Brain microvascular endothelial cell (primary cell): Measurements from ENCODE around the gene STX17.
"Not testable (repeated sequence)": the region's sequence is repeated elsewhere in the genome, so short reads cannot be mapped to it uniquely, and the experiment has no call there.

Experiments
- DNase-seq: peaks from one replicate; pipeline ENCODE4 v3.0.0-alpha.2; 2020
- H3K27ac ChIP-seq: fragments of 250-450 bp; sonication (Bioruptor Pico); 2 replicates; pipeline ENCODE4 v1.5.1; 2020; ENCODE audit warnings: mild to moderate bottlenecking, moderate library complexity
- H3K27me3 ChIP-seq: fragments of 250-450 bp; sonication (Bioruptor Pico); replicated peaks from 2 replicates; pipeline ENCODE4 v1.5.1; 2020; ENCODE audit warnings: mild to moderate bottlenecking
- H3K36me3 ChIP-seq: fragments of 250-450 bp; sonication (Bioruptor Pico); replicated peaks from 2 replicates; pipeline ENCODE4 v1.5.1; 2020; ENCODE audit warnings: mild to moderate bottlenecking
- H3K4me3 ChIP-seq: 2 replicates; pipeline ENCODE4 v1.5.1; 2011; ENCODE audit warnings: low read depth, mild to moderate bottlenecking, control low read depth, low read length, moderate library complexity
- in situ Hi-C: cut with HindIII; loops from 2 replicates; pipeline ENCODE4 v1.10.0; 2017; ENCODE audit warnings: low sequenced_read_pairs, low pct_ligation_motif_present
- TF ChIP-seq, protein P1 (sequence below): IDR thresholded peaks from 2 replicates; pipeline ENCODE4 v1.5.1; 2011; ENCODE audit warnings: low read depth, mild to moderate bottlenecking, moderate library complexity, low read length, control low read depth, inconsistent platforms; ENCODE audit errors: missing control alignments

STX17 gene

DNA sequence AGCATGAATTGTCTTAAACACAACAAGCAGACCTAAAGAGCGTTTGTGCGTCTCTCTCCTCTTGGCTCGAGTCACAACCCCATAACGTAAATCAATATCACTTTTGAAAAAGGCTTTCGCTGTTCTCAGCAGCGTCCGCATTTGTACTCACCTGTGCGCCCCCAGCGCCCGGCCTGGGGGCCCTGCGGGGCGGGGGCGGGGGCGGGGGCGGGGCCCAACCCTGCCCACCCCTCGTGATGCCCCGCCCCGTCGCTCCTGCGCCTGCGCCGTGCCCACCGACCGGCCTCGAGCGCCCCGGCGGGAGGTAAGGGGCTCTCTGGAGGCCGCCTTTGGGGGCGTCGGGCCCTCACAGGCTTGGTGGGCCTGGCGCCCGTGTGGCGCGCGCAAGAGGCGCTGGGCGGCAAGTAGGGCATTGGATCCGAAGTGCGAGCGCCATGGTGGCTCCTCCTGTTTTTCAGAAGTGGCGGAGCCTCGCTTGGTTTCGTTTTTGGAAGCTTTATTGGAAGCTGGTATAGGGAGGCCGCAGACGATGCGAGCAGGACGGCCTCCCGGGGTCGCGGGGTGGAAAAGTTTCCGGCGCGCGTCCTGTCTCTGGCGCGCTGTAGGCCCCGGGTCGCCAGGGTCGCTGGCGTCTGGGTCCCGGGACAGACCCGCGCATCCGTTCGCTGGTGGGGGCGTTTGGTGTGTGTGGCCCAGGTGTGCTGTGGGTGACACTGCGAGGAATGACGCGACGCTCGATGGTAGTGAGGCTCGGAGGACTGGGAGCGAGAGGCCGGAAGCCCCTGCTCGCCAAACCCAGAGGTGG, at the start of gene STX17:
STX17 (plus strand) TSS at position 252 of the 805 bp plus-strand sequence. CDS start 8,586 bp downstream, outside the sequence.
- Histone ChIP-seq H3K27me3 (no peaks in the 10 kb centered on the region), H3K27ac (peak within 1 kb of the TSS; percentile 91), H3K36me3 (no peaks in the 10 kb centered on the region), H3K4me3 (peak within 1 kb of the TSS; percentile 91)
- in situ Hi-C loops = no loop called here
- TF ChIP-seq, protein P1, sequence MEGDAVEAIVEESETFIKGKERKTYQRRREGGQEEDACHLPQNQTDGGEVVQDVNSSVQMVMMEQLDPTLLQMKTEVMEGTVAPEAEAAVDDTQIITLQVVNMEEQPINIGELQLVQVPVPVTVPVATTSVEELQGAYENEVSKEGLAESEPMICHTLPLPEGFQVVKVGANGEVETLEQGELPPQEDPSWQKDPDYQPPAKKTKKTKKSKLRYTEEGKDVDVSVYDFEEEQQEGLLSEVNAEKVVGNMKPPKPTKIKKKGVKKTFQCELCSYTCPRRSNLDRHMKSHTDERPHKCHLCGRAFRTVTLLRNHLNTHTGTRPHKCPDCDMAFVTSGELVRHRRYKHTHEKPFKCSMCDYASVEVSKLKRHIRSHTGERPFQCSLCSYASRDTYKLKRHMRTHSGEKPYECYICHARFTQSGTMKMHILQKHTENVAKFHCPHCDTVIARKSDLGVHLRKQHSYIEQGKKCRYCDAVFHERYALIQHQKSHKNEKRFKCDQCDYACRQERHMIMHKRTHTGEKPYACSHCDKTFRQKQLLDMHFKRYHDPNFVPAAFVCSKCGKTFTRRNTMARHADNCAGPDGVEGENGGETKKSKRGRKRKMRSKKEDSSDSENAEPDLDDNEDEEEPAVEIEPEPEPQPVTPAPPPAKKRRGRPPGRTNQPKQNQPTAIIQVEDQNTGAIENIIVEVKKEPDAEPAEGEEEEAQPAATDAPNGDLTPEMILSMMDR = no peak
- DNase-seq = peak; percentile 65

DNA sequence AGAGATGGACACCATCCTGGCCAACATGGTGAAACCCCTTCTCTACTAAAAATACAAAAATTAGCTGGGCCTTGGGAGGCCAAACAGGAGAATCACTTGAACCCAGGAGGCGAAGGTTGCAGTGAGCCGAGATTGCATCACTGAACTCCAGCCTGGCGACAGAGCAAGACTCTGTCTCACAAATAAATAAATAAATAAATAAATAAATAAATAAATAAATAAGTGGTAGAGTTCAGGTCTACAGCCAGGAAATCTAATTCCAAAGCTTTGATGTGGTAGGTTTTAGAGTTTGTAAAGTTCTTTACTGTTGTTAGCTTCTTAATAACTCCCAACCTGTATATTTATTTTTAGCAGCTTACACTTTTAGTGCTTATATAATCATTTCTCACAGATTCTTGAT, 48.9 kb upstream of the STX17 start:
- DNase-seq, H3K4me3 ChIP-seq, H3K36me3 ChIP-seq, in situ Hi-C loops, H3K27me3 ChIP-seq, H3K27ac ChIP-seq: not testable (repeated sequence)

DNA sequence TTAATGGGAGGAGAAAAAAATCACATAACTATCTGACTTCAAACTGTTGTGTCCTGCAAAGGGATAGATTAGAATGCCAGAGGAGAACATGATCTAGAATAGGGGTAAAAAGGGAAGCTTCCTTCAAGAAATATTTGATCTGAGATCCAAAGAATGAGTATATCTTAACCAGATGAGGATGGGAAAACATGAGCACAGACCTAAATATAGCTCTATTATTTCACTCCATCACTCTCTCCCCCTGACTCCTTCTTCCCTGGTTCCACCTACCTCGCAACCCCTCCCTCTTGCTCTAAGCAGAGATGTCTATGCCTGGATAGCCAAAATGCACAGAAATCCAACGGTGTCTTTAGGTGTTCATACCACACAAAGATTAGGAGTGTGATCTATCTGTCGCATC, 48.4 kb upstream of the STX17 start:
- no peaks in the 10 kb centered on the region for H3K36me3 ChIP-seq
- H3K27me3 ChIP-seq = no peaks in the 10 kb centered on the region
- in situ Hi-C loops = no loop called here
- no peak for DNase-seq
- H3K4me3 ChIP-seq = no peak overlapping the region
- TF ChIP-seq, protein P1 = no peak
- H3K27ac ChIP-seq = no peak overlapping the region

DNA sequence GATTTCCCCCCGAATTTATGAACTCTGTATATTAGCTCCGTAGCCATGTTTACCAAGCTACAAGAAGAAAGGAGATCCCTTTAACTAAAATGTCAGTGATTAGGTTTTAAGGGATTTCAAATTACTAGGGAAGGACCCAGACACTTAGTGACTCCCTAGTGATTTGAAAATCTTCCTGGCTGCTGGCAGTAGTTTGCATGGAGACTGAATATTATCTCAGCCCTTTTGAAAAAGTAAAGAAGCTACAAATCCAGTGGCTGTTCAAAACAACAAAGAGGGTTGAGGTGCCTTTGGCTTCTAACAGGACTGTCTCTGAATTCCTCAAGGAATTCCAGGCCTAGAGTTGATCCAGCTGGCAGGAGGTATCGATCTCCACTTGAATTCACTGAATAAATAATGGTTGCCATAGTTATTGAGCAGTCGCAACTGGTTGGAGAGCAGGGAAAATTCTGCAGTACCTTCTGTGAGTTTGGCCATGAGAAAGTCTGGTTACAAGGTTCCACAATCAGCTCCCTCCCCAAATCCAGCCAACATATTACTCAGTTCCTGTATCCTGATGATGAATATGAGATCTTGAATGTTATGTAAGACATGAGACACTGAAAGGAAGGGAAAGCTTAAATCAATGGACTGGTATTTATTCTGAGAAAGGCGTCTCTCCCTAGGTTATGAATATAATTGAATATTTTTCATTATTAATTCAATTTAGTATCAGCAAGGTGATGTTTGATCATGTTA, 47.0 kb upstream of the STX17 start:
- no peak for DNase-seq
- H3K27me3 ChIP-seq = no peaks in the 10 kb centered on the region
- no peaks in the 10 kb centered on the region for H3K36me3 ChIP-seq
- in situ Hi-C loops = no loop called here
- H3K4me3 ChIP-seq = no peak overlapping the region
- TF ChIP-seq, protein P1 = no peak
- H3K27ac ChIP-seq = no peak overlapping the region

DNA sequence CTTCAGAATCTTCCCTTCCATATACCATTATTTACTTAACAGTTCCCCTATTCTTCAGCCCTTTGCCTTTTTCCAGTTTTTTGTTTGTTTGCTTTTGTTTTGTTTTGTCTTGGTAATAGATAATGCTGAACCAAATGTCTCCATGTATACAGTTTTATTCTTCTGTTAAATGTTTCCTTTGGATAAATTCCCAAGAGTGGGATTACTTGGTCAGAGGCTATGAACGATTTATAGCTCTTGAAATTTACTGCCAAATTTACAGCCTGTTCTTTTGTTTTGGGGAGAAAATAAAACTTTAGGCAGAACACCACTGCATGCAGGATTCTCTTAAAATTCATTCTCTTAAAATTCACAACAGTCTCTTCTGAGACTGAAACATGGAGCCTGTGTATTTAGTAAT, 46.2 kb upstream of the STX17 start:
- DNase-seq = no peak
- Histone ChIP-seq H3K27ac (no peak overlapping the region), H3K27me3 (no peaks in the 10 kb centered on the region), H3K4me3 (no peak overlapping the region), H3K36me3 (no peaks in the 10 kb centered on the region)
- in situ Hi-C loops = no loop called here
- TF ChIP-seq, protein P1 = no peak

DNA sequence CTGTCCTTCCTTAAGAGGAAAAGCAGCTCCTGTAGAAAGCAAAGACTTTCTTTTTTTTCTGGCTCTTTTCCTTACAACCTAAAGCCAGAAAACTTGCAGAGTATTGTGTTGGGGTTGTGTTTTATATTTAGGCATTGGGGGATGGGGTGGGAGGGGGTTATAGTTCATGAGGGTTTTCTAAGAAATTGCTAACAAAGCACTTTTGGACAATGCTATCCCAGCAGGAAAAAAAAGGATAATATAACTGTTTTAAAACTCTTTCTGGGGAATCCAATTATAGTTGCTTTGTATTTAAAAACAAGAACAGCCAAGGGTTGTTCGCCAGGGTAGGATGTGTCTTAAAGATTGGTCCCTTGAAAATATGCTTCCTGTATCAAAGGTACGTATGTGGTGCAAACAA, 42.5 kb upstream of the STX17 start:
- no peak overlapping the region for H3K27ac ChIP-seq
- no peaks in the 10 kb centered on the region for H3K36me3 ChIP-seq
- TF ChIP-seq, protein P1 = no peak
- no peak for DNase-seq
- in situ Hi-C loops = no loop called here
- no peak overlapping the region for H3K4me3 ChIP-seq
- no peaks in the 10 kb centered on the region for H3K27me3 ChIP-seq
